ENCODE data around the gene ADK.
A peak's percentile ranks its signal among the peaks of the same experiment; 100 is the strongest.
"Not testable (repeated sequence)": the region's sequence is repeated elsewhere in the genome, so short reads cannot be mapped to it uniquely, and the experiment has no call there.

The ADK gene

GRCh38 chr10:74433595-74433956 is 282.6 kb downstream of the ADK start:
- FAIRE-seq, result peak; percentile 21

GRCh38 chr10:74433993-74434392 is 283.0 kb downstream of the ADK start:
- FAIRE-seq, result no peak

- FAIRE-seq, result no peak
These were observed 283.5 kb downstream of the ADK start for GRCh38 chr10:74434547-74434946.

- FAIRE-seq, result peak; percentile 79
These were observed 285.6 kb downstream of the ADK start for GRCh38 chr10:74436523-74437170.

GRCh38 chr10:74437822-74438221 is 286.8 kb downstream of the ADK start:
- no peak for FAIRE-seq

- FAIRE-seq, result no peak
These were observed 288.2 kb downstream of the ADK start for GRCh38 chr10:74439213-74439612.

- no peak for FAIRE-seq
These were observed 294.5 kb downstream of the ADK start for GRCh38 chr10:74445493-74445892.

- no peak for FAIRE-seq
These were observed 299.6 kb downstream of the ADK start for GRCh38 chr10:74450602-74451001.

- no peak for FAIRE-seq
These were observed 300.3 kb downstream of the ADK start for GRCh38 chr10:74451127-74451829.

- FAIRE-seq, result no peak
These were observed 302.1 kb downstream of the ADK start for GRCh38 chr10:74453169-74453568.

GRCh38 chr10:74457478-74457877 is 306.5 kb downstream of the ADK start:
- FAIRE-seq, result not testable (repeated sequence)

- no peak for FAIRE-seq
These were observed 309.8 kb downstream of the ADK start for GRCh38 chr10:74460812-74461211.

GRCh38 chr10:74474022-74474713 is 323.1 kb downstream of the ADK start:
- FAIRE-seq, result no peak

GRCh38 chr10:74476162-74476706 is 325.2 kb downstream of the ADK start:
- FAIRE-seq, result not testable (repeated sequence)

- FAIRE-seq, result no peak
These were observed 329.8 kb downstream of the ADK start for GRCh38 chr10:74480778-74481177.

GRCh38 chr10:74483356-74483755 is 332.3 kb downstream of the ADK start:
- FAIRE-seq, result no peak

- no peak for FAIRE-seq
These were observed 334.3 kb downstream of the ADK start for GRCh38 chr10:74485283-74485682.

- peak; percentile 25 for FAIRE-seq
These were observed 335.6 kb downstream of the ADK start for GRCh38 chr10:74486659-74487058.

GRCh38 chr10:74488907-74489306 is 337.9 kb downstream of the ADK start:
- no peak for FAIRE-seq

GRCh38 chr10:74490551-74490950 is 339.5 kb downstream of the ADK start:
- no peak for FAIRE-seq

GRCh38 chr10:74491014-74491413 is 340.0 kb downstream of the ADK start:
- no peak for FAIRE-seq

- FAIRE-seq, result not testable (repeated sequence)
These were observed 345.3 kb downstream of the ADK start for GRCh38 chr10:74496276-74496675.

GRCh38 chr10:74498664-74499063 is 347.6 kb downstream of the ADK start:
- not testable (repeated sequence) for FAIRE-seq
